GM21737 (cell line): ENCODE results near the gene YTHDF1.

Experiments
- ATAC-seq: cut with Tn5 transposase; IDR thresholded peaks from one replicate; pipeline ENCODE4 v1.9.1; 2021; ENCODE audit warnings: mild to moderate bottlenecking, moderate library complexity; ENCODE audit not compliant: unreplicated experiment

The YTHDF1 gene

GRCh38 chr20:63186528-63187316 is 29.2 kb downstream of the YTHDF1 start:
- ATAC-seq: no peak

GRCh38 chr20:63186084-63186483 is 29.8 kb downstream of the YTHDF1 start:
- no peak for ATAC-seq

- ATAC-seq: no peak
Measured at GRCh38 chr20:63185215-63185796, 30.6 kb downstream of the YTHDF1 start.

- no peak for ATAC-seq
Measured at GRCh38 chr20:63183422-63184146, 32.3 kb downstream of the YTHDF1 start.

- no peak for ATAC-seq
Measured at GRCh38 chr20:63182946-63183415, 33.0 kb downstream of the YTHDF1 start.

GRCh38 chr20:63182425-63182824 is 33.5 kb downstream of the YTHDF1 start:
- no peak for ATAC-seq

GRCh38 chr20:63181226-63181625 is 34.7 kb downstream of the YTHDF1 start:
- ATAC-seq: no peak

GRCh38 chr20:63180569-63181185 is 35.3 kb downstream of the YTHDF1 start:
- no peak for ATAC-seq

- no peak for ATAC-seq
Measured at GRCh38 chr20:63179687-63180568, 36.0 kb downstream of the YTHDF1 start.

GRCh38 chr20:63178889-63179686 is 36.8 kb downstream of the YTHDF1 start:
- ATAC-seq: no peak

GRCh38 chr20:63178446-63178820 is 37.5 kb downstream of the YTHDF1 start:
- no peak for ATAC-seq

GRCh38 chr20:63177785-63178445 is 38.0 kb downstream of the YTHDF1 start:
- ATAC-seq: no peak

GRCh38 chr20:63177134-63177784 is 38.7 kb downstream of the YTHDF1 start:
- no peak for ATAC-seq

GRCh38 chr20:63176427-63177133 is 39.4 kb downstream of the YTHDF1 start:
- ATAC-seq: no peak

- ATAC-seq: no peak
Measured at GRCh38 chr20:63176034-63176426, 39.9 kb downstream of the YTHDF1 start.

GRCh38 chr20:63175038-63175895 is 40.7 kb downstream of the YTHDF1 start:
- ATAC-seq: no peak
